Neural cell (in vitro differentiated cells): ENCODE data around the gene SH3D19. TPM values are rescaled to one million over a fixed set of nuclear protein-coding genes. Genes with fewer than 3 reads are reported as not detected.

ENCODE experiments used
- H2AFZ ChIP-seq: fragments of 200-600, 300-800 bp; sonication (generic), shearing (Covaris generic); 2 replicates; pipeline ENCODE4 v1.6.0; 2014; ENCODE audit warnings: low read depth, mild to moderate bottlenecking, antibody characterized with exemption, low read length, moderate library complexity
- H3F3A ChIP-seq: fragments of 200-600 bp; shearing (Covaris generic); 2 replicates; pipeline ENCODE4 v1.6.1; 2016; ENCODE audit warnings: mild to moderate bottlenecking, moderate library complexity, mixed read lengths, antibody characterized with exemption, low read length; ENCODE audit not compliant: insufficient read depth, poor library complexity, severe bottlenecking
- H3K27ac ChIP-seq: fragments of 200-600, 300-800 bp; sonication (generic), shearing (Covaris generic); 2 replicates; pipeline ENCODE4 v1.5.1; 2014; ENCODE audit warnings: mild to moderate bottlenecking, low read length, moderate library complexity
- H3K27me3 ChIP-seq: fragments of 300-800, 200-600 bp; sonication (generic), shearing (Covaris generic); 2 replicates; pipeline ENCODE4 v1.6.0; 2014; ENCODE audit warnings: mild to moderate bottlenecking, low read depth, low read length, moderate library complexity; ENCODE audit not compliant: insufficient read depth
- H3K36me3 ChIP-seq: fragments of 300-800, 200-600 bp; sonication (generic), shearing (Covaris generic); 2 replicates; pipeline ENCODE4 v1.5.1; 2014; ENCODE audit warnings: mild to moderate bottlenecking, antibody characterized with exemption, low read length, moderate library complexity; ENCODE audit not compliant: insufficient read depth
- H3K4me2 ChIP-seq: fragments of 300-800, 200-600 bp; sonication (generic), shearing (Covaris generic); 2 replicates; pipeline ENCODE4 v1.6.0; 2014; ENCODE audit warnings: mild to moderate bottlenecking, low read length
- H3K4me3 ChIP-seq: fragments of 300-800, 200-600 bp; sonication (generic), shearing (Covaris generic); 2 replicates; pipeline ENCODE4 v1.5.1; 2014; ENCODE audit warnings: mild to moderate bottlenecking, low read length, moderate library complexity
- H3K79me2 ChIP-seq: fragments of 200-600 bp; shearing (Covaris generic); replicated peaks from 2 replicates; pipeline ENCODE4 v1.6.0; 2014; ENCODE audit warnings: mild to moderate bottlenecking, low read length, moderate library complexity; ENCODE audit not compliant: insufficient read depth
- H3K9ac ChIP-seq: fragments of 300-800, 200-600 bp; sonication (generic), shearing (Covaris generic); 2 replicates; pipeline ENCODE4 v1.6.1; 2016; ENCODE audit warnings: mild to moderate bottlenecking, low read length, mixed read lengths
- H3K9me2 ChIP-seq: fragments of 200-600 bp; shearing (Covaris generic); 2 replicates; pipeline ENCODE4 v1.6.1; 2016; ENCODE audit warnings: mild to moderate bottlenecking, low read length, mixed read lengths; ENCODE audit not compliant: insufficient read depth
- H3K9me3 ChIP-seq: fragments of 200-600, 300-800 bp; sonication (generic), shearing (Covaris generic); 2 replicates; pipeline ENCODE4 v1.6.1; 2016; ENCODE audit warnings: mild to moderate bottlenecking, mixed run types, low read length, moderate library complexity, mixed read lengths
- H4K20me1 ChIP-seq: fragments of 200-600 bp; shearing (Covaris generic); 2 replicates; pipeline ENCODE4 v1.6.1; 2016; ENCODE audit warnings: mild to moderate bottlenecking, mixed run types; ENCODE audit not compliant: insufficient read depth
- CTCF ChIP-seq: fragments of 450-650 bp; IDR thresholded peaks from 2 replicates; pipeline ENCODE4 v1.5.1; 2014; ENCODE audit warnings: antibody characterized with exemption, mild to moderate bottlenecking, moderate library complexity; ENCODE audit not compliant: poor library complexity, severe bottlenecking
- EP300 ChIP-seq: fragments of 450-650 bp; conservative IDR thresholded peaks from 2 replicates; pipeline ENCODE4 v1.6.1; 2014; ENCODE audit warnings: antibody characterized with exemption, mild to moderate bottlenecking, moderate library complexity; ENCODE audit not compliant: poor library complexity, severe bottlenecking
- EZH2 ChIP-seq: fragments of 200-600, 300-800 bp; shearing (Covaris generic), sonication (generic); IDR thresholded peaks from 2 replicates; pipeline ENCODE4 v1.6.1; 2014; ENCODE audit warnings: antibody characterized with exemption, low read length, borderline replicate concordance, mild to moderate bottlenecking; ENCODE audit not compliant: insufficient read depth, poor library complexity, severe bottlenecking
- MXI1 ChIP-seq: fragments of 450-650 bp; conservative IDR thresholded peaks from 2 replicates; pipeline ENCODE4 v1.6.1; 2014; ENCODE audit warnings: antibody characterized with exemption, mild to moderate bottlenecking; ENCODE audit not compliant: poor library complexity, severe bottlenecking
- POLR2AphosphoS5 ChIP-seq: IDR thresholded peaks from 2 replicates; pipeline ENCODE4 v1.6.1; 2012
- RAD21 ChIP-seq: fragments of 450-650 bp; conservative IDR thresholded peaks from 2 replicates; pipeline ENCODE4 v1.6.1; 2014; ENCODE audit warnings: antibody characterized with exemption, mild to moderate bottlenecking, moderate library complexity
- REST ChIP-seq: IDR thresholded peaks from 2 replicates; pipeline ENCODE4 v1.6.1; 2012; ENCODE audit warnings: borderline replicate concordance
- SMC3 ChIP-seq: fragments of 450-650 bp; conservative IDR thresholded peaks from 2 replicates; pipeline ENCODE4 v1.6.1; 2014; ENCODE audit warnings: antibody characterized with exemption, mild to moderate bottlenecking, moderate library complexity; ENCODE audit not compliant: poor library complexity
- TAF1 ChIP-seq: IDR thresholded peaks from 2 replicates; pipeline ENCODE4 v1.6.1; 2012; ENCODE audit warnings: low read depth
- polyA plus RNA-seq: library from polyadenylated mRNA; depleted of rRNA; stranded (reverse); fragments of >200 nt; gene quantifications from 2 replicates; pipeline ENCODE4 v1.2.3, GENCODE V29; 2014

Gene SH3D19
- polyA plus RNA-seq, 1 donor from 2014 or later = 0.46 TPM

DNA sequence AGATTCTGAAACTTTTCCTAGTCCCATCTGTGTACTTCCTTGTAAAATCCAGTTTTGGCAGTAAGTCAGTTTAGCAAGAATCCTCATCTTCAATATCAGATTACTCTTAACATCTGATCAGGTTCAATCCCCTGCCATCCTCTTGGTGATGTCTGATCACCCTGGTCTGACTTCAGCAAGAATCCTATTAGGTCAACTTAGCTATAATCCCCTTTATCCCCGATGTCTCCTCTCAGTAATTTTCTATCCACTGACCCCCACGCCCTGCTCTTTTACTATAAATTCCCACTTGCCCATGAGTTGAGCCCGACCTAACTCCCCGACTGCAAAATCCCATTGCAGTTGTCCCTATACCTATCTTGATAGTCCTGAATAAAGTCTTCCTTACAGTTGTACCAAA lies 106.3 kb downstream of the SH3D19 start:
- Histone ChIP-seq H3K27ac (no peak overlapping the region), H3K4me2 (no peak overlapping the region), H3K79me2 (no peaks in the 10 kb centered on the region), H2AFZ (no peak overlapping the region), H3F3A (no peaks in the 10 kb centered on the region), H3K4me3 (no peak overlapping the region), H4K20me1 (no peaks in the 10 kb centered on the region), H3K27me3 (no peaks in the 10 kb centered on the region), H3K36me3 (no peaks in the 10 kb centered on the region), H3K9me3 (no peaks in the 10 kb centered on the region), H3K9ac (no peak overlapping the region), H3K9me2 (no peaks in the 10 kb centered on the region)
- no peak for TF ChIP-seq EZH2
- TF ChIP-seq TAF1 = no peak
- no peak for TF ChIP-seq REST

- H3K9me2 ChIP-seq = no peaks in the 10 kb centered on the region
- no peaks in the 10 kb centered on the region for H3K36me3 ChIP-seq
- H3K4me3 ChIP-seq = no peak overlapping the region
- no peaks in the 10 kb centered on the region for H3K27me3 ChIP-seq
- no peak overlapping the region for H3K27ac ChIP-seq
- no peak for TF ChIP-seq REST
- no peak for TF ChIP-seq TAF1
- no peak for TF ChIP-seq RAD21
- TF ChIP-seq EP300 = no peak
- no peak for TF ChIP-seq EZH2
- no peak for TF ChIP-seq CTCF
- TF ChIP-seq POLR2AphosphoS5 = no peak
- TF ChIP-seq SMC3 = no peak
- TF ChIP-seq MXI1 = no peak
- no peak overlapping the region for H3K9ac ChIP-seq
- no peaks in the 10 kb centered on the region for H3F3A ChIP-seq
- H4K20me1 ChIP-seq = no peaks in the 10 kb centered on the region
- no peaks in the 10 kb centered on the region for H3K79me2 ChIP-seq
- H3K4me2 ChIP-seq = no peak overlapping the region
- H2AFZ ChIP-seq = no peak overlapping the region
- no peaks in the 10 kb centered on the region for H3K9me3 ChIP-seq
Observed at GRCh38 chr4:151218343-151218742, 107.1 kb downstream of the SH3D19 start.
